ENCODE data around the gene TREM2.

GRCh38 chr6:41164551-41165120, 1.7 kb upstream of the TREM2 start:
- TF ChIP-seq CTCF (IDR thresholded peaks at IDR 0.05; ENCODE audit: poor library complexity) (no peak), EZH2 (IDR thresholded peaks at IDR 0.05; ENCODE audit: borderline replicate concordance) (no peak)

Data from hepatocyte (in vitro differentiated cells).